HepG2 (cell line): ENCODE results near the gene USP10. TPM values are rescaled to one million over a fixed set of nuclear protein-coding genes. Genes with fewer than 3 reads are reported as not detected.

ENCODE experiments used
- AHR ChIP-seq: IDR thresholded peaks from 2 replicates; pipeline ENCODE4 v1.6.1; 2018; ENCODE audit warnings: missing genetic modification reagents, missing compliant biosample characterization
- FIP1L1 ChIP-seq: fragments of 200-400 bp; formaldehyde crosslinking; IDR thresholded peaks from 2 replicates; pipeline ENCODE4 v1.6.1; 2018; ENCODE audit warnings: low read depth, mild to moderate bottlenecking, low read length, moderate library complexity, borderline replicate concordance; ENCODE audit not compliant: insufficient read depth
- HES4 ChIP-seq: sonication (generic); formaldehyde crosslinking; IDR thresholded peaks from 2 replicates; pipeline ENCODE4 v1.9.0; 2021; ENCODE audit warnings: mild to moderate bottlenecking, missing genetic modification reagents, borderline replicate concordance
- HOXA5 ChIP-seq: sonication (generic); formaldehyde crosslinking; IDR thresholded peaks from 2 replicates; pipeline ENCODE4 v1.4.0; 2020; ENCODE audit warnings: missing genetic modification reagents
- MAZ ChIP-seq, 2 experiments: sonication (generic) in 1 of 2; formaldehyde crosslinking in 1 of 2; IDR thresholded peaks; 2 replicates each; pipeline versions ENCODE4 v1.5.0 to v1.6.1; 2012 to 2020; ENCODE audit warnings: low read depth in 2 of 2, mild to moderate bottlenecking in 2 of 2, borderline replicate concordance in 1 of 2, improper control_type of control experiment in 1 of 2, low read length in 1 of 2, missing genetic modification reagents in 1 of 2, moderate library complexity in 1 of 2
- MLXIP ChIP-seq: sonication (generic); formaldehyde crosslinking; IDR thresholded peaks from 2 replicates; pipeline ENCODE4 v1.9.0; 2021; ENCODE audit warnings: missing genetic modification reagents, borderline replicate concordance
- PLRG1 ChIP-seq: fragments of 450-650 bp; conservative IDR thresholded peaks from 2 replicates; pipeline ENCODE4 v1.6.1; 2016
- TEF ChIP-seq: sonication (generic); formaldehyde crosslinking; IDR thresholded peaks from 2 replicates; pipeline ENCODE4 v1.5.0; 2020; ENCODE audit warnings: missing genetic modification reagents
- TGIF2 ChIP-seq: IDR thresholded peaks from 2 replicates; pipeline ENCODE4 v1.6.1; 2016; ENCODE audit warnings: control low read depth, missing compliant biosample characterization
- ZC3H4 ChIP-seq: sonication (generic); formaldehyde crosslinking; IDR thresholded peaks from 2 replicates; pipeline ENCODE4 v1.4.0; 2020; ENCODE audit warnings: missing genetic modification reagents, borderline replicate concordance
- ZIK1 ChIP-seq: sonication (generic); formaldehyde crosslinking; IDR thresholded peaks from 2 replicates; pipeline ENCODE4 v1.5.0; 2020; ENCODE audit warnings: mild to moderate bottlenecking, low read depth, missing genetic modification reagents, borderline replicate concordance
- ZNF382 ChIP-seq: sonication (generic); formaldehyde crosslinking; IDR thresholded peaks from 2 replicates; pipeline ENCODE4 v1.5.0; 2020; ENCODE audit warnings: missing genetic modification reagents, mild to moderate bottlenecking, borderline replicate concordance
- ZNF574 ChIP-seq: sonication (generic); formaldehyde crosslinking; IDR thresholded peaks from 2 replicates; pipeline ENCODE4 v1.4.0; 2020; ENCODE audit warnings: missing genetic modification reagents
- ZNF629 ChIP-seq: sonication (generic); formaldehyde crosslinking; conservative IDR thresholded peaks from 2 replicates; pipeline ENCODE4 v1.5.0; 2020; ENCODE audit warnings: missing genetic modification reagents
- ZNF639 ChIP-seq: conservative IDR thresholded peaks from 2 replicates; pipeline ENCODE4 v1.6.1; 2018; ENCODE audit warnings: missing genetic modification reagents
- ZNF761 ChIP-seq: sonication (generic); formaldehyde crosslinking; conservative IDR thresholded peaks from 2 replicates; pipeline ENCODE4 v1.4.0; 2020; ENCODE audit warnings: mild to moderate bottlenecking, missing genetic modification reagents
- polyA plus RNA-seq, 8 experiments: library from polyadenylated mRNA; depleted of rRNA in 3 of 8; stranded (reverse) in 7 of 8; unstranded in 1 of 8; fragments of >200 nt; fragmentation: Illumina TruSeq in 4 of 8; extraction: Trizol in 4 of 8; gene quantifications; 2 replicates each; pipeline versions ENCODE4 v1.2.1 to v1.2.3, GENCODE V29; 2011 to 2016; ENCODE audit warnings: low read depth in 4 of 8, missing spikeins in 1 of 8, mixed read lengths in 1 of 8; ENCODE audit not compliant: insufficient read depth in 1 of 8
- total RNA-seq, 5 experiments: library from RNA; depleted of rRNA; stranded (reverse); fragments of >200 nt; fragmentation: Illumina TruSeq; extraction: Trizol; gene quantifications; 2 replicates each; pipeline ENCODE4 v1.2.3, GENCODE V29; 2016; ENCODE audit warnings: low read depth in 1 of 5
- TF ChIP-seq, protein P1 (sequence below): sonication (generic); formaldehyde crosslinking; IDR thresholded peaks from 2 replicates; pipeline ENCODE4 v1.5.1; 2020; ENCODE audit warnings: mild to moderate bottlenecking, missing genetic modification reagents, moderate library complexity

Gene USP10
- total and polyA plus RNA-seq, 2 of the 13 experiments (the other 11 are each of a cell fraction or from before 2014, with no cell fraction given), result 79.1 to 122 TPM

DNA sequence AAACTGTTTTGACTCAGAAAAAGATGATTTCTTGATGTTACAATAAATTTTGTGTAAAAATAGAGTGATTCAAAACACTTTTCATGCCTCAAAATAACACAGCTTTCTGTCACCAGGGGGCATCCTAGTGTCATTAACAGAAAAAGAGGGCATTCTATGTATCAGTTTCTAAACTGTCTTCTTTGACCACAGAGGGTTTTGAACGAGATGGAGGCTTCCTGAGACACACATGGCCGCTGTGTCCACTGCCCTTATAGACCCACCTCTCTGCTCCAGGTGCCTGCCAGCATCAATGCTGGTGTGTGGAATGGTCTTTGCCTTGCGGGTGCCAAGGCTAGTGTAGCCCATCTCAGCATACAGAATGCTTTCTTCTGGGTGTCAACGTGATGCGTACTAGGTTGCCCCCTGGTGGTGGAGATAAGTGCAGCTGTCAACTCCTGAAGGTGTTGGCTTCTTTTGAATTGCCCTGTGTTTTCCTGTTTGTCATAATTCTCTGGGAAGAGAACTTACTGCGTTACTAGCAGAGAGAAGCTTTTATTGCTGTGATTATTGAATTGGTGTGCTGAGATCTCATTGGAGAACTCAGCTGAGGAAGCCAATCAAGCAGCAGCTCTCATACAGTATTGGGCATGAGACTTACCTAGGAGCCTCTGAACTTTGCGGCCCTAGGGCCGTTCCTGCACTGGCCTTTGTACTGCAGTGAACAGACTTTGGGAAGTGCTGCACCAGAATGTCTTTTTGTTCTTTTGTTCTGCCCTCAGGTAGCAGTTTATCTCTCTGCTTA lies 38.6 kb downstream of the USP10 start (continued):
- TF ChIP-seq MLXIP (CRISPR knock-in tag) (no peak), ZIK1 (CRISPR knock-in tag) (no peak), MAZ (IDR thresholded peaks at IDR 0.05; ENCODE audit: borderline replicate concordance, low read depth, low read length) (no peak), MAZ (CRISPR knock-in tag; IDR thresholded peaks at IDR 0.05; ENCODE audit: low read depth) (peak; percentile 18; the same call in 1 of the 2 replicates), HOXA5 (CRISPR knock-in tag) (no peak), AHR (CRISPR knock-in tag) (no peak), ZNF629 (CRISPR knock-in tag) (no peak), TEF (no peak), ZNF382 (no peak), ZC3H4 (CRISPR knock-in tag) (no peak), TGIF2 (CRISPR knock-in tag) (peak; percentile 95), HES4 (CRISPR knock-in tag) (no peak), ZNF574 (CRISPR knock-in tag) (peak; percentile 85), PLRG1 (no peak), ZNF761 (CRISPR knock-in tag) (0 out of 2 replicates have a peak, but pooled peaks have one; percentile 43), ZNF639 (CRISPR knock-in tag) (no peak), FIP1L1 (no peak)
- TF ChIP-seq, protein P1, sequence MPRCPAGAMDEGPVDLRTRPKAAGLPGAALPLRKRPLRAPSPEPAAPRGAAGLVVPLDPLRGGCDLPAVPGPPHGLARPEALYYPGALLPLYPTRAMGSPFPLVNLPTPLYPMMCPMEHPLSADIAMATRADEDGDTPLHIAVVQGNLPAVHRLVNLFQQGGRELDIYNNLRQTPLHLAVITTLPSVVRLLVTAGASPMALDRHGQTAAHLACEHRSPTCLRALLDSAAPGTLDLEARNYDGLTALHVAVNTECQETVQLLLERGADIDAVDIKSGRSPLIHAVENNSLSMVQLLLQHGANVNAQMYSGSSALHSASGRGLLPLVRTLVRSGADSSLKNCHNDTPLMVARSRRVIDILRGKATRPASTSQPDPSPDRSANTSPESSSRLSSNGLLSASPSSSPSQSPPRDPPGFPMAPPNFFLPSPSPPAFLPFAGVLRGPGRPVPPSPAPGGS (CRISPR knock-in tag), result no peak
